Upper lobe of left lung (tissue), 6 donors: ENCODE results near the gene AFF3. TPM values are rescaled to one million over a fixed set of nuclear protein-coding genes. Genes with fewer than 3 reads are reported as not detected.

Experiments used
- ATAC-seq, 2 donors: fragments of 200-7000 bp; cut with Tn5 transposase; one replicate each; pipeline ENCODE4 v1.9.1; 2022; ENCODE audit warnings: mild to moderate bottlenecking in 2 of 2, moderate library complexity in 2 of 2; ENCODE audit not compliant: low FRiP score in 2 of 2
- DNase-seq, 2 donors: peaks; one replicate each; pipeline ENCODE4 v3.0.0-alpha.2; 2019 to 2020
- H3K27ac ChIP-seq, 4 donors: fragments of 200-600 bp; sonication (generic); one replicate each; pipeline ENCODE4 v1.5.1; 2016 to 2019
- H3K27me3 ChIP-seq, 4 donors: fragments of 200-600 bp; sonication (generic); one replicate each; pipeline ENCODE4 v1.5.1; 2017 to 2019
- H3K36me3 ChIP-seq, 4 donors: fragments of 200-600 bp; sonication (generic); one replicate each; pipeline ENCODE4 v1.5.1; 2016 to 2019
- H3K4me1 ChIP-seq, 4 donors: fragments of 200-600 bp; sonication (generic); one replicate each; pipeline ENCODE4 v1.5.1; 2018 to 2019
- H3K4me3 ChIP-seq, 4 donors: fragments of 200-600 bp; sonication (generic); one replicate each; pipeline ENCODE4 v1.5.1; 2017 to 2019; ENCODE audit warnings: mild to moderate bottlenecking in 2 of 4, moderate library complexity in 1 of 4
- H3K9me3 ChIP-seq, 4 donors: fragments of 200-600 bp; sonication (generic); one replicate each; pipeline ENCODE4 v1.5.1; 2018 to 2019
- EP300 ChIP-seq, 4 donors: sonication (generic); formaldehyde crosslinking; IDR thresholded peaks; one replicate each; pipeline ENCODE4 v1.5.1; 2017; ENCODE audit warnings: antibody characterized with exemption in 4 of 4, control low read depth in 2 of 4
- POLR2A ChIP-seq, 4 donors: fragments of 450-650 bp; IDR thresholded peaks; one replicate each; pipeline ENCODE4 v1.5.1; 2016 to 2017; ENCODE audit warnings: antibody characterized with exemption in 4 of 4, mild to moderate bottlenecking in 2 of 4
- POLR2AphosphoS5 ChIP-seq, 2 donors: sonication (generic); formaldehyde crosslinking; IDR thresholded peaks; one replicate each; pipeline ENCODE4 v1.5.1; 2017; ENCODE audit warnings: antibody characterized with exemption in 2 of 2
- WGBS, 2 donors: methylation state at CpG; one replicate each; pipeline ENCODE4 v1.1.5; 2017 to 2018; 5-methylcytosine and 5-hydroxymethylcytosine counted together
- total RNA-seq, 6 donors: library from RNA; depleted of rRNA in 4 of 6; stranded (reverse); fragments of >200 nt in 4 of 6; gene quantifications; one replicate each; pipeline versions ENCODE4 v1.1.0 to v1.2.1, GENCODE V29; 2016 to 2021
- TF ChIP-seq, protein P1 (sequence below), 6 experiments: fragments of 450-650 bp in 4 of 6; fragments of 200-600 bp in 2 of 6; sonication (generic) in 2 of 6; IDR thresholded peaks; one replicate each; pipeline ENCODE4 v1.5.1; 2016 to 2019; ENCODE audit warnings: antibody characterized with exemption in 6 of 6
- donor health status: DM: no; HTN: no; CAD: no; lungs with moderate emphysema.
- donor health status: DM: no; HTN: yes; CAD: no; lungs with severe emphysema.

The AFF3 gene
- total RNA-seq, 6 donors from 2014 or later: 21.0 to 195 (median 47.9) TPM

DNA sequence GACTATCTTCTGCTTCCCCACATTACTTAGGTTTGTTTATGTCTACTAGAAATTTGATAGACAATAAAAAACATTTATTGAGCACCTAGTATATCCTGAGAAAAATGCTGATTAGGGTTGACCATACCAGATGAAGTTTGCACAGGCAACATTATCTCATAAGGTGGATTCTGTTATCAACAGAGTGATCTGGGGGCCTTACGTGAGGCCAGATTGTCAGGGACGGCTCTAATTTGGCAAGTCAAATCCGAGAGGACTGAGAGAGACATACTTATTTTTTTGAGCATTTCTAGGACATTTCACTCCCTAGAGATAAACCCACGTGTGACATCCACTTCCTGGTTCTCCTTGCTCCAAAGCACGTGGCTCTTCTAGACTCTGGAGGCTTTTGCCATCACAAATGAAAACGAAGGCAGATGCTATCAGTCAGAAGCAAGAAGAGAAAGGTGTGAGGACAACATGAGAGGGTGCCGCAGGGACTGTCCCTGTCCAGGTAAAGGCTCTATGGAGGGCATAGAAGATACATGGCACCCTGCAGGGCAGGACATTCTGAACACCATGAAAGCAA, 484.6 kb downstream of the AFF3 start:
- no peak overlapping the region for H3K4me3 ChIP-seq
- H3K9me3 ChIP-seq: no peaks in the 10 kb centered on the region
- H3K4me1 ChIP-seq: no peaks in the 10 kb centered on the region
- DNase-seq (no peak), ATAC-seq (no peak)
- no peak for TF ChIP-seq POLR2A (IDR thresholded peaks at IDR 0.05)
- TF ChIP-seq, protein P1, sequence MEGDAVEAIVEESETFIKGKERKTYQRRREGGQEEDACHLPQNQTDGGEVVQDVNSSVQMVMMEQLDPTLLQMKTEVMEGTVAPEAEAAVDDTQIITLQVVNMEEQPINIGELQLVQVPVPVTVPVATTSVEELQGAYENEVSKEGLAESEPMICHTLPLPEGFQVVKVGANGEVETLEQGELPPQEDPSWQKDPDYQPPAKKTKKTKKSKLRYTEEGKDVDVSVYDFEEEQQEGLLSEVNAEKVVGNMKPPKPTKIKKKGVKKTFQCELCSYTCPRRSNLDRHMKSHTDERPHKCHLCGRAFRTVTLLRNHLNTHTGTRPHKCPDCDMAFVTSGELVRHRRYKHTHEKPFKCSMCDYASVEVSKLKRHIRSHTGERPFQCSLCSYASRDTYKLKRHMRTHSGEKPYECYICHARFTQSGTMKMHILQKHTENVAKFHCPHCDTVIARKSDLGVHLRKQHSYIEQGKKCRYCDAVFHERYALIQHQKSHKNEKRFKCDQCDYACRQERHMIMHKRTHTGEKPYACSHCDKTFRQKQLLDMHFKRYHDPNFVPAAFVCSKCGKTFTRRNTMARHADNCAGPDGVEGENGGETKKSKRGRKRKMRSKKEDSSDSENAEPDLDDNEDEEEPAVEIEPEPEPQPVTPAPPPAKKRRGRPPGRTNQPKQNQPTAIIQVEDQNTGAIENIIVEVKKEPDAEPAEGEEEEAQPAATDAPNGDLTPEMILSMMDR (IDR thresholded peaks at IDR 0.05): no peak
- H3K36me3 ChIP-seq: no peaks in the 10 kb centered on the region
- no peak overlapping the region for H3K27ac ChIP-seq
- WGBS, 2 donors: 66 to 84% methylated on average over 7 of the region's 7 CpGs
- no peaks in the 10 kb centered on the region for H3K27me3 ChIP-seq

GRCh38 chr2:99656994-99657393, 485.4 kb downstream of the AFF3 start:
- Histone ChIP-seq H3K27ac (no peak overlapping the region), H3K4me3 (no peak overlapping the region), H3K9me3 (no peaks in the 10 kb centered on the region), H3K36me3 (no peaks in the 10 kb centered on the region), H3K4me1 (no peaks in the 10 kb centered on the region), H3K27me3 (no peaks in the 10 kb centered on the region)
- DNase-seq (no peak), ATAC-seq (peak in 1 of 2 donors; percentile 73)
- WGBS, 2 donors: 50 to 81% methylated on average over 5 of the region's 5 CpGs
- TF ChIP-seq EP300 (IDR thresholded peaks at IDR 0.05) (no peak), POLR2AphosphoS5 (IDR thresholded peaks at IDR 0.05) (no peak), POLR2A (IDR thresholded peaks at IDR 0.05) (no peak)
- TF ChIP-seq, protein P1 (IDR thresholded peaks at IDR 0.05): no peak

DNA sequence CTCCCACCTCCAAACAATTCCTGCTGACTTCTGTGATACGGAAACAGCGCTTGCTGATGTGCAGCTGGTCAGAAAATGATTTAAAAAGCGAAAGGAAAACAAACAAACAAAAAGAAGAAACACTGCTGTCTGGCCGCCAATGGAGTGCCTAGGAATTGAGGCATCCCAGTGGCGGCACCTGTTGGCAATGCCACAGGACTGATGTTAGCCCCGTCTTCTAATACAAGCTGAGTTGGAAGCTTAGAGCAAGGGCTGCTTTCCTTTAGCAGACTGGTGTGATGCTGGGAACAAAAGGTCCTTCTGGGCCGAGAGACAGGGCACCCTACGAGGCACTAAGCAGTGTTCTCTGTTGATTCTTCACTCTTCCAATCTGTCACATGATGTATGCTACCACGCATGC, 489.0 kb downstream of the AFF3 start:
- H3K9me3 ChIP-seq: no peaks in the 10 kb centered on the region
- no peak for ATAC-seq
- 94 to 95% methylated on average over 9 of the region's 9 CpGs for WGBS, 2 donors
- TF ChIP-seq EP300 (IDR thresholded peaks at IDR 0.05) (no peak), POLR2AphosphoS5 (IDR thresholded peaks at IDR 0.05) (no peak), POLR2A (IDR thresholded peaks at IDR 0.05) (no peak)
- TF ChIP-seq, protein P1 (IDR thresholded peaks at IDR 0.05): no peak
- no peaks in the 10 kb centered on the region for H3K36me3 ChIP-seq
- H3K27ac ChIP-seq: no peak overlapping the region
- H3K27me3 ChIP-seq: no peaks in the 10 kb centered on the region
- no peak overlapping the region for H3K4me3 ChIP-seq
- DNase-seq: no peak
- no peaks in the 10 kb centered on the region for H3K4me1 ChIP-seq

GRCh38 chr2:99652862-99653261, 489.5 kb downstream of the AFF3 start:
- DNase-seq: no peak
- Histone ChIP-seq H3K4me3 (no peak overlapping the region), H3K27ac (no peak overlapping the region), H3K4me1 (no peaks in the 10 kb centered on the region), H3K27me3 (no peaks in the 10 kb centered on the region), H3K9me3 (no peaks in the 10 kb centered on the region), H3K36me3 (no peaks in the 10 kb centered on the region)
- no peak for TF ChIP-seq POLR2A (IDR thresholded peaks at IDR 0.05)
- TF ChIP-seq POLR2AphosphoS5 (IDR thresholded peaks at IDR 0.05): no peak
- TF ChIP-seq, protein P1 (IDR thresholded peaks at IDR 0.05): no peak
- no peak for TF ChIP-seq EP300 (IDR thresholded peaks at IDR 0.05)
- WGBS, 2 donors: 92 to 97% methylated on average over 7 to 8 of the region's 8 CpGs
- ATAC-seq: no peak

- Histone ChIP-seq H3K27ac (no peak overlapping the region), H3K4me1 (no peaks in the 10 kb centered on the region), H3K9me3 (no peaks in the 10 kb centered on the region), H3K4me3 (no peak overlapping the region), H3K36me3 (no peaks in the 10 kb centered on the region), H3K27me3 (no peaks in the 10 kb centered on the region)
- ATAC-seq: no peak
- 89 to 97% methylated on average over 9 of the region's 9 CpGs for WGBS, 2 donors
- DNase-seq: no peak
- TF ChIP-seq POLR2AphosphoS5 (IDR thresholded peaks at IDR 0.05): no peak
- no peak for TF ChIP-seq POLR2A (IDR thresholded peaks at IDR 0.05)
- TF ChIP-seq, protein P1 (IDR thresholded peaks at IDR 0.05): no peak
- TF ChIP-seq EP300 (IDR thresholded peaks at IDR 0.05): no peak
Observed at GRCh38 chr2:99651930-99652670, 490.3 kb downstream of the AFF3 start.
